ENCODE measurements around the gene SERPINA6. TPM values are rescaled to one million over a fixed set of nuclear protein-coding genes. Genes with fewer than 3 reads are reported as not detected.
"Not testable (repeated sequence)": the region's sequence is repeated elsewhere in the genome, so short reads cannot be mapped to it uniquely, and the experiment has no call there.

The SERPINA6 gene
- total RNA-seq, 1 donor from 2014 or later, result 1.1 TPM

GRCh38 chr14:94348836-94349235 lies 25.7 kb upstream of the SERPINA6 start:
- H3K27ac ChIP-seq, result no peak overlapping the region
- no peak for TF ChIP-seq CTCF (IDR thresholded peaks at IDR 0.05)
- H3K27me3 ChIP-seq (ENCODE audit: low read depth), result no peaks in the 10 kb centered on the region
- H3K9me3 ChIP-seq, result no peaks in the 10 kb centered on the region
- no peak for ATAC-seq
- DNase-seq, result no peak
- H3K36me3 ChIP-seq, result no peaks in the 10 kb centered on the region
- intact Hi-C loops (cut with DNase I), result no loop called here
- no peak overlapping the region for H3K4me3 ChIP-seq
- no peaks in the 10 kb centered on the region for H3K4me1 ChIP-seq

DNA sequence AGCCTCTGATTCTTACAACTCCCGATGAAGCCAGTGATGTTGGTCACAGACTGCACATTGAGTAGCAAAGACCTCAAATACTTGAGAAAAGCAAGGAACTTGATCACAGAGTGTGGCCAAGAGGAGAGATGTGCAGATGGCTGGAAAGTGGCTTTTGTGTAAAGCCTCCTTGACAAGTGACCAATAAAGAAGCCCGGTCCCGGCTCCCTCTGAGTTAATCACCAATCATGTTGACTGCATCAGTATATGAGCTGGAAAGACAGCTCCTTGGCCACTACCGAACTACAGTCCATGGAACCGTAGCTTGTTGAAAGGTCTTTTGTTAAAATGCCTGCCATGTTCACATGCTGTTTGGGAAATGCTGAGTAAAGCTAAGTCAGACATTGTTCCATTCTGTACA lies 23.7 kb upstream of the SERPINA6 start:
- Histone ChIP-seq H3K27ac (no peak overlapping the region), H3K36me3 (no peaks in the 10 kb centered on the region), H3K27me3 (ENCODE audit: low read depth) (no peaks in the 10 kb centered on the region), H3K9me3 (no peaks in the 10 kb centered on the region), H3K4me1 (peaks cover 10% of the 10 kb centered on the region), H3K4me3 (no peak overlapping the region)
- DNase-seq, result no peak
- no peak for TF ChIP-seq CTCF (IDR thresholded peaks at IDR 0.05)
- ATAC-seq, result no peak
- intact Hi-C loops (cut with DNase I), result no loop called here

DNA sequence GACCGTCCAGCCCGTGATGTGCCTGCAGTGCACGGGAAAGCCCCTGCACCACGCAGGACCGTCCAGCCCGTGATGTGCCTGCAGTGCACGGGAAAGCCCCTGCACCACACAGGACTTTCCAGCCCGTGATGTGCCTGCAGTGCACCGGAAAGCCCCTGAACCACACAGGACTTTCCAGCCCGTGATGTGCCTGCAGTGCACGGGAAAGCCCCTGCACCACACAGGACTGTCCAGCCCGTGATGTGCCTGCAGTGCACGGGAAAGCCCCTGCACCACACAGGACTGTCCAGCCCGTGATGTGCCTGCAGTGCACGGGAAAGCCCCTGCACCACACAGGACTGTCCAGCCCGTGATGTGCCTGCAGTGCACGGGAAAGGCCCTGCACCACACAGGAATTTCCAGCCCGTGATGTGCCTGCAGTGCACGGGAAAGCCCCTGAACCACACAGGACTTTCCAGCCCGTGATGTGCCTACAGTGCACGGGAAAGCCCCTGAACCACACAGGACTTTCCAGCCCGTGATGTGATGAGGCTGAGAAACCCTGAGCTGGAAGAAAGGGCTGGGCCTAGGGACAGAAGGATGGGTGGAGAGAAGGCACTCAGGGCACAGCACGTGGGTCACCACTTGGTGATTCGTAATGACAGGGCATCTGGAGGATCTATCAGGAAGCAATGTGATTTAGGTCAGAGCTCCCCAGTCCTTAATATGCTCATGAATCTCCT lies 23.1 kb upstream of the SERPINA6 start:
- H3K27me3 ChIP-seq (ENCODE audit: low read depth); H3K9me3 ChIP-seq; H3K27ac ChIP-seq; DNase-seq; H3K4me3 ChIP-seq; ATAC-seq; H3K36me3 ChIP-seq; intact Hi-C loops (cut with DNase I): not testable (repeated sequence)
- H3K4me1 ChIP-seq, result peaks cover 14% of the 10 kb centered on the region

DNA sequence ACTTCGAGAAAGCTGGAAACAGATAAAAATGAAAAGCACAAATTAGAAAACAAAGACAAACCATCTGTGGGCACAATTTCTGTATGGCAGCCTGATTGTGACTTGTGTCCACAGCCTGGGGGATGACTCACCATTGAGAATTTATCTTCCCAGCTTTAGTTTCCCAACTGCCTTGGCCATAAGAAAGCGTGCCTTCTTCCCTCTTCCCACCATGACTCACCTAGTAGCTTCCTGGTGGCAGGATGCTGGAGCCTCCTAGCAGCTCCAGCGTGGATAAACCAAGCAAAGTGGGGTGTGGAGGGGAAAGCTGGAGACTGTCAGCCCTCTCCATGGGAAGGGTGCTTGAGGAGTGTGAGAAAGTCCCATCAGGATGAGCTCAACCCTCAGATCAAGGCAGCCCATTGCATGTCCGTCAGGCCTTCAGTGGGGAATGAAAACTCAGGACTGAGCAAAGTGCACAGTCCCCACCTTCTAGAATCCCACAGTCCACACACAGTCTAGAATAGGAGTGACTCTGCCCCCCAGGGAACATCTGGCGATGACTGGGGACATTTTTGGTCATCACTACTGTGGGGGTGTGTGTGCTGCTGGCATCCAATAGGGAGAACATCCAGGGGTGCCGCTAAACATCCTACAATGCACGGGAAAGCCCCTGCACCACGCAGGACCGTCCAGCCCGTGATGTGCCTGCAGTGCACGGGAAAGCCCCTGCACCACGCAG lies 22.4 kb upstream of the SERPINA6 start:
- intact Hi-C loops (cut with DNase I), result no loop called here
- H3K36me3 ChIP-seq, result no peaks in the 10 kb centered on the region
- peaks cover 14% of the 10 kb centered on the region for H3K4me1 ChIP-seq
- no peaks in the 10 kb centered on the region for H3K27me3 ChIP-seq (ENCODE audit: low read depth)
- DNase-seq, result no peak
- no peak overlapping the region for H3K27ac ChIP-seq
- H3K9me3 ChIP-seq, result no peaks in the 10 kb centered on the region
- H3K4me3 ChIP-seq, result no peak overlapping the region
- TF ChIP-seq CTCF (IDR thresholded peaks at IDR 0.05), result no peak
- ATAC-seq, result no peak

- ATAC-seq, result no peak
- Histone ChIP-seq H3K4me3 (no peak overlapping the region), H3K9me3 (no peaks in the 10 kb centered on the region), H3K27me3 (ENCODE audit: low read depth) (no peaks in the 10 kb centered on the region), H3K27ac (no peak overlapping the region), H3K36me3 (no peaks in the 10 kb centered on the region), H3K4me1 (peaks cover 14% of the 10 kb centered on the region)
- TF ChIP-seq CTCF (IDR thresholded peaks at IDR 0.05), result no peak
- intact Hi-C loops (cut with DNase I), result no loop called here
- DNase-seq, result no peak
Measured at GRCh38 chr14:94344389-94344788, 21.3 kb upstream of the SERPINA6 start.
